ENCODE measurements around the gene CUL4A. TPM values are rescaled to one million over a fixed set of nuclear protein-coding genes. Genes with fewer than 3 reads are reported as not detected.

Gene CUL4A
- polyA plus RNA-seq, 1 of the 3 experiments (the other 2 are of a cell fraction): 51.2 TPM

- TF ChIP-seq GATA2 (CRISPR knock-in tag; IDR thresholded peaks at IDR 0.05) (no peak), TEAD4 (IDR thresholded peaks at IDR 0.05; ENCODE audit: borderline replicate concordance, insufficient read depth) (no peak)
Measured at GRCh38 chr13:113223070-113223469, 13.7 kb downstream of the CUL4A start (continued).

GRCh38 chr13:113224486-113224885 lies 15.1 kb downstream of the CUL4A start:
- no peak overlapping the region for H2AFZ ChIP-seq (ENCODE audit: low read depth)
- no peaks in the 10 kb centered on the region; a peak in 1 of 4 replicates for H3K4me1 ChIP-seq (ENCODE audit: control insufficient read depth in 1 of 2, insufficient read depth in 2 of 2, low read depth in 1 of 2, low read length in 1 of 2)
- H3K79me2 ChIP-seq (ENCODE audit: insufficient read depth): peaks cover 89% of the 10 kb centered on the region
- H3F3A ChIP-seq (replicated peaks; ENCODE audit: insufficient read depth): no peaks in the 10 kb centered on the region
- H3K9me2 ChIP-seq: no peaks in the 10 kb centered on the region
- ChIA-PET POLR2A (no interaction called here), CTCF (interaction anchor here (0.9 to 1.5 kb wide), 2 partner anchors 26 to 293 kb away, joined by 3 read pairs; no protein-coding TSS in a partner anchor)
- DNase-seq: no peak
- no peak overlapping the region for H3K27ac ChIP-seq (ENCODE audit: low read depth in 2 of 2, low read length in 1 of 2)
- H3K4me2 ChIP-seq: no peak overlapping the region
- H3K9me3 ChIP-seq: no peaks in the 10 kb centered on the region
- 97% methylated on average over 10 of the region's 10 CpGs for WGBS (ENCODE audit: low lambda C conversion rate)
- TF ChIP-seq CTCF (IDR thresholded peaks at IDR 0.05): no peak
- TF ChIP-seq TEAD4 (IDR thresholded peaks at IDR 0.05; ENCODE audit: borderline replicate concordance, insufficient read depth): no peak
- TF ChIP-seq FOXM1 (IDR thresholded peaks at IDR 0.05; ENCODE audit: low read depth): no peak
- TF ChIP-seq ELF1 (IDR thresholded peaks at IDR 0.05): no peak
- TF ChIP-seq SMC3 (IDR thresholded peaks at IDR 0.05; ENCODE audit: low read depth, low read length): no peak
- TF ChIP-seq GABPA (IDR thresholded peaks at IDR 0.05; ENCODE audit: low read depth): no peak
- no peak for TF ChIP-seq RXRA (IDR thresholded peaks at IDR 0.05; ENCODE audit: borderline replicate concordance, low read depth)
- TF ChIP-seq EP300 (IDR thresholded peaks at IDR 0.05; ENCODE audit: borderline replicate concordance in 1 of 2, low read depth in 1 of 2, low read length in 1 of 2): no peak
- no peak for TF ChIP-seq PBX3 (IDR thresholded peaks at IDR 0.05)
- TF ChIP-seq TCF12 (IDR thresholded peaks at IDR 0.05): no peak
- no peak for TF ChIP-seq FOSL2 (IDR thresholded peaks at IDR 0.05; ENCODE audit: borderline replicate concordance, low read depth)
- no peak for TF ChIP-seq JUND (IDR thresholded peaks at IDR 0.05)
- H4K20me1 ChIP-seq (ENCODE audit: insufficient read depth): peaks cover 41% of the 10 kb centered on the region
- H3K9ac ChIP-seq: no peak overlapping the region
- H3K27me3 ChIP-seq (ENCODE audit: insufficient read depth): no peaks in the 10 kb centered on the region
- peaks cover 29 to 47% of the 10 kb centered on the region in 2 experiments for H3K36me3 ChIP-seq (replicated peaks in 1 of 2; ENCODE audit: control insufficient read depth in 1 of 2, insufficient read depth in 2 of 2, low read length in 1 of 2)
- no peak overlapping the region for H3K4me3 ChIP-seq (ENCODE audit: low read depth in 2 of 2, low read length in 1 of 2)

GRCh38 chr13:113225515-113225914 lies 16.1 kb downstream of the CUL4A start:
- H2AFZ ChIP-seq (ENCODE audit: low read depth): no peak overlapping the region
- H3K9ac ChIP-seq: no peak overlapping the region
- ChIA-PET CTCF (no interaction called here), POLR2A (no interaction called here)
- H3K4me2 ChIP-seq: no peak overlapping the region
- WGBS (ENCODE audit: low lambda C conversion rate): 93% methylated on average over 7 of the region's 7 CpGs
- H3F3A ChIP-seq (replicated peaks; ENCODE audit: insufficient read depth): no peaks in the 10 kb centered on the region
- peaks cover 78% of the 10 kb centered on the region for H3K79me2 ChIP-seq (ENCODE audit: insufficient read depth)
- H3K9me3 ChIP-seq: no peaks in the 10 kb centered on the region
- peaks cover 26 to 53% of the 10 kb centered on the region in 2 experiments for H3K36me3 ChIP-seq (replicated peaks in 1 of 2; ENCODE audit: control insufficient read depth in 1 of 2, insufficient read depth in 2 of 2, low read length in 1 of 2)
- no peaks in the 10 kb centered on the region for H3K27me3 ChIP-seq (ENCODE audit: insufficient read depth)
- H3K9me2 ChIP-seq: no peaks in the 10 kb centered on the region
- no peaks in the 10 kb centered on the region; a peak in 1 of 4 replicates for H3K4me1 ChIP-seq (ENCODE audit: control insufficient read depth in 1 of 2, insufficient read depth in 2 of 2, low read depth in 1 of 2, low read length in 1 of 2)
- H3K27ac ChIP-seq (ENCODE audit: low read depth in 2 of 2, low read length in 1 of 2): no peak overlapping the region
- no peak for DNase-seq
- TF ChIP-seq ELF1 (IDR thresholded peaks at IDR 0.05) (no peak), RXRA (IDR thresholded peaks at IDR 0.05; ENCODE audit: borderline replicate concordance, low read depth) (no peak), ZBTB33 (IDR thresholded peaks at IDR 0.05; ENCODE audit: borderline replicate concordance, low read depth) (no peak), GABPA (IDR thresholded peaks at IDR 0.05; ENCODE audit: low read depth) (no peak), IRF3 (IDR thresholded peaks at IDR 0.05; ENCODE audit: low read depth, low read length) (no peak), RCOR1 (IDR thresholded peaks at IDR 0.05; ENCODE audit: low read length) (no peak), SMC3 (IDR thresholded peaks at IDR 0.05; ENCODE audit: low read depth, low read length) (no peak), CHD2 (IDR thresholded peaks at IDR 0.05; ENCODE audit: low read length, partially characterized antibody) (no peak), FOXJ3 (CRISPR knock-in tag; IDR thresholded peaks at IDR 0.05) (no peak), MEF2A (IDR thresholded peaks at IDR 0.05; ENCODE audit: borderline replicate concordance, low read depth) (no peak), EZH2phosphoT487 (IDR thresholded peaks at IDR 0.05; ENCODE audit: borderline replicate concordance, low read depth) (no peak), YY1 (IDR thresholded peaks at IDR 0.05; ENCODE audit: low read depth) (no peak)
- H4K20me1 ChIP-seq (ENCODE audit: insufficient read depth): peaks cover 30% of the 10 kb centered on the region
- H3K4me3 ChIP-seq (ENCODE audit: low read depth in 2 of 2, low read length in 1 of 2): no peak overlapping the region
